Measurements from ENCODE around the gene MYO15B. TPM values are rescaled to one million over a fixed set of nuclear protein-coding genes. Genes with fewer than 3 reads are reported as not detected.

MYO15B gene
- total and polyA plus RNA-seq, 2 of the 13 experiments (the other 11 are each of a cell fraction or from before 2014, with no cell fraction given): 2.8 to 8.1 TPM

GRCh38 chr17:75610103-75610984 is 22.7 kb downstream of the MYO15B start (continued):
- TF ChIP-seq CTCF (CRISPR knock-in tag; IDR thresholded peaks at IDR 0.05): no peak
- TF ChIP-seq, protein P1, sequence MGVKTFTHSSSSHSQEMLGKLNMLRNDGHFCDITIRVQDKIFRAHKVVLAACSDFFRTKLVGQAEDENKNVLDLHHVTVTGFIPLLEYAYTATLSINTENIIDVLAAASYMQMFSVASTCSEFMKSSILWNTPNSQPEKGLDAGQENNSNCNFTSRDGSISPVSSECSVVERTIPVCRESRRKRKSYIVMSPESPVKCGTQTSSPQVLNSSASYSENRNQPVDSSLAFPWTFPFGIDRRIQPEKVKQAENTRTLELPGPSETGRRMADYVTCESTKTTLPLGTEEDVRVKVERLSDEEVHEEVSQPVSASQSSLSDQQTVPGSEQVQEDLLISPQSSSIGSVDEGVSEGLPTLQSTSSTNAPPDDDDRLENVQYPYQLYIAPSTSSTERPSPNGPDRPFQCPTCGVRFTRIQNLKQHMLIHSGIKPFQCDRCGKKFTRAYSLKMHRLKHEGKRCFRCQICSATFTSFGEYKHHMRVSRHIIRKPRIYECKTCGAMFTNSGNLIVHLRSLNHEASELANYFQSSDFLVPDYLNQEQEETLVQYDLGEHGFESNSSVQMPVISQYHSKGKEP (CRISPR knock-in tag; IDR thresholded peaks at IDR 0.05): no peak
- no peak for TF ChIP-seq SKI (IDR thresholded peaks at IDR 0.05; ENCODE audit: partially characterized antibody)
- no peak; the same call in 1 of the 2 replicates for TF ChIP-seq ZNF547 (CRISPR knock-in tag; IDR thresholded peaks at IDR 0.05)
- peak; percentile 48; the same call in 1 of the 2 replicates for TF ChIP-seq ZFY (CRISPR knock-in tag; IDR thresholded peaks at IDR 0.05)
- TF ChIP-seq ZNF768 (CRISPR knock-in tag; IDR thresholded peaks at IDR 0.05): no peak
- TF ChIP-seq ZNF780A (CRISPR knock-in tag; IDR thresholded peaks at IDR 0.05): no peak
- TF ChIP-seq IKZF1 (IDR thresholded peaks at IDR 0.05): no peak
- TF ChIP-seq ZNF367 (CRISPR knock-in tag; IDR thresholded peaks at IDR 0.05; ENCODE audit: borderline replicate concordance): no peak
- TF ChIP-seq, protein P2, sequence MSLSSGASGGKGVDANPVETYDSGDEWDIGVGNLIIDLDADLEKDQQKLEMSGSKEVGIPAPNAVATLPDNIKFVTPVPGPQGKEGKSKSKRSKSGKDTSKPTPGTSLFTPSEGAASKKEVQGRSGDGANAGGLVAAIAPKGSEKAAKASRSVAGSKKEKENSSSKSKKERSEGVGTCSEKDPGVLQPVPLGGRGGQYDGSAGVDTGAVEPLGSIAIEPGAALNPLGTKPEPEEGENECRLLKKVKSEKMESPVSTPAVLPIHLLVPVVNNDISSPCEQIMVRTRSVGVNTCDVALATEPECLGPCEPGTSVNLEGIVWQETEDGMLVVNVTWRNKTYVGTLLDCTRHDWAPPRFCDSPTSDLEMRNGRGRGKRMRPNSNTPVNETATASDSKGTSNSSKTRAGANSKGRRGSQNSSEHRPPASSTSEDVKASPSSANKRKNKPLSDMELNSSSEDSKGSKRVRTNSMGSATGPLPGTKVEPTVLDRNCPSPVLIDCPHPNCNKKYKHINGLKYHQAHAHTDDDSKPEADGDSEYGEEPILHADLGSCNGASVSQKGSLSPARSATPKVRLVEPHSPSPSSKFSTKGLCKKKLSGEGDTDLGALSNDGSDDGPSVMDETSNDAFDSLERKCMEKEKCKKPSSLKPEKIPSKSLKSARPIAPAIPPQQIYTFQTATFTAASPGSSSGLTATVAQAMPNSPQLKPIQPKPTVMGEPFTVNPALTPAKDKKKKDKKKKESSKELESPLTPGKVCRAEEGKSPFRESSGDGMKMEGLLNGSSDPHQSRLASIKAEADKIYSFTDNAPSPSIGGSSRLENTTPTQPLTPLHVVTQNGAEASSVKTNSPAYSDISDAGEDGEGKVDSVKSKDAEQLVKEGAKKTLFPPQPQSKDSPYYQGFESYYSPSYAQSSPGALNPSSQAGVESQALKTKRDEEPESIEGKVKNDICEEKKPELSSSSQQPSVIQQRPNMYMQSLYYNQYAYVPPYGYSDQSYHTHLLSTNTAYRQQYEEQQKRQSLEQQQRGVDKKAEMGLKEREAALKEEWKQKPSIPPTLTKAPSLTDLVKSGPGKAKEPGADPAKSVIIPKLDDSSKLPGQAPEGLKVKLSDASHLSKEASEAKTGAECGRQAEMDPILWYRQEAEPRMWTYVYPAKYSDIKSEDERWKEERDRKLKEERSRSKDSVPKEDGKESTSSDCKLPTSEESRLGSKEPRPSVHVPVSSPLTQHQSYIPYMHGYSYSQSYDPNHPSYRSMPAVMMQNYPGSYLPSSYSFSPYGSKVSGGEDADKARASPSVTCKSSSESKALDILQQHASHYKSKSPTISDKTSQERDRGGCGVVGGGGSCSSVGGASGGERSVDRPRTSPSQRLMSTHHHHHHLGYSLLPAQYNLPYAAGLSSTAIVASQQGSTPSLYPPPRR (CRISPR knock-in tag; IDR thresholded peaks at IDR 0.05; ENCODE audit: borderline replicate concordance): no peak
- no peak for TF ChIP-seq MED1 (CRISPR knock-in tag; IDR thresholded peaks at IDR 0.05)
- TF ChIP-seq ZNF570 (CRISPR knock-in tag; IDR thresholded peaks at IDR 0.05; ENCODE audit: borderline replicate concordance): no peak
- no peak for TF ChIP-seq ZNF138 (CRISPR knock-in tag; IDR thresholded peaks at IDR 0.05; ENCODE audit: low read depth)
- peak; percentile 67; the same call in 1 of the 2 replicates for TF ChIP-seq ZNF572 (CRISPR knock-in tag; IDR thresholded peaks at IDR 0.05)
- TF ChIP-seq, protein P3, sequence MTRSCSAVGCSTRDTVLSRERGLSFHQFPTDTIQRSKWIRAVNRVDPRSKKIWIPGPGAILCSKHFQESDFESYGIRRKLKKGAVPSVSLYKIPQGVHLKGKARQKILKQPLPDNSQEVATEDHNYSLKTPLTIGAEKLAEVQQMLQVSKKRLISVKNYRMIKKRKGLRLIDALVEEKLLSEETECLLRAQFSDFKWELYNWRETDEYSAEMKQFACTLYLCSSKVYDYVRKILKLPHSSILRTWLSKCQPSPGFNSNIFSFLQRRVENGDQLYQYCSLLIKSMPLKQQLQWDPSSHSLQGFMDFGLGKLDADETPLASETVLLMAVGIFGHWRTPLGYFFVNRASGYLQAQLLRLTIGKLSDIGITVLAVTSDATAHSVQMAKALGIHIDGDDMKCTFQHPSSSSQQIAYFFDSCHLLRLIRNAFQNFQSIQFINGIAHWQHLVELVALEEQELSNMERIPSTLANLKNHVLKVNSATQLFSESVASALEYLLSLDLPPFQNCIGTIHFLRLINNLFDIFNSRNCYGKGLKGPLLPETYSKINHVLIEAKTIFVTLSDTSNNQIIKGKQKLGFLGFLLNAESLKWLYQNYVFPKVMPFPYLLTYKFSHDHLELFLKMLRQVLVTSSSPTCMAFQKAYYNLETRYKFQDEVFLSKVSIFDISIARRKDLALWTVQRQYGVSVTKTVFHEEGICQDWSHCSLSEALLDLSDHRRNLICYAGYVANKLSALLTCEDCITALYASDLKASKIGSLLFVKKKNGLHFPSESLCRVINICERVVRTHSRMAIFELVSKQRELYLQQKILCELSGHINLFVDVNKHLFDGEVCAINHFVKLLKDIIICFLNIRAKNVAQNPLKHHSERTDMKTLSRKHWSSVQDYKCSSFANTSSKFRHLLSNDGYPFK (CRISPR knock-in tag; IDR thresholded peaks at IDR 0.05; ENCODE audit: borderline replicate concordance): no peak

All from HepG2 (cell line).